HT-29 (cell line): ENCODE results near the gene MAP3K20. TPM values are rescaled to one million over a fixed set of nuclear protein-coding genes. Genes with fewer than 3 reads are reported as not detected.
"Not testable (repeated sequence)": the region's sequence is repeated elsewhere in the genome, so short reads cannot be mapped to it uniquely, and the experiment has no call there.

Experiments used
- DNase-seq: peaks from one replicate; pipeline ENCODE4 v3.0.0-alpha.2; 2015; ENCODE audit warnings: low spot score
- total RNA-seq: library from RNA; depleted of rRNA; stranded (reverse); fragments of >200 nt; shearing (Covaris generic); gene quantifications from 2 replicates; pipeline ENCODE4 v1.2.3, GENCODE V29; 2014; rRNA removed

Gene MAP3K20
- 17.4 and 18.4 TPM in 2 replicates for total RNA-seq

DNA sequence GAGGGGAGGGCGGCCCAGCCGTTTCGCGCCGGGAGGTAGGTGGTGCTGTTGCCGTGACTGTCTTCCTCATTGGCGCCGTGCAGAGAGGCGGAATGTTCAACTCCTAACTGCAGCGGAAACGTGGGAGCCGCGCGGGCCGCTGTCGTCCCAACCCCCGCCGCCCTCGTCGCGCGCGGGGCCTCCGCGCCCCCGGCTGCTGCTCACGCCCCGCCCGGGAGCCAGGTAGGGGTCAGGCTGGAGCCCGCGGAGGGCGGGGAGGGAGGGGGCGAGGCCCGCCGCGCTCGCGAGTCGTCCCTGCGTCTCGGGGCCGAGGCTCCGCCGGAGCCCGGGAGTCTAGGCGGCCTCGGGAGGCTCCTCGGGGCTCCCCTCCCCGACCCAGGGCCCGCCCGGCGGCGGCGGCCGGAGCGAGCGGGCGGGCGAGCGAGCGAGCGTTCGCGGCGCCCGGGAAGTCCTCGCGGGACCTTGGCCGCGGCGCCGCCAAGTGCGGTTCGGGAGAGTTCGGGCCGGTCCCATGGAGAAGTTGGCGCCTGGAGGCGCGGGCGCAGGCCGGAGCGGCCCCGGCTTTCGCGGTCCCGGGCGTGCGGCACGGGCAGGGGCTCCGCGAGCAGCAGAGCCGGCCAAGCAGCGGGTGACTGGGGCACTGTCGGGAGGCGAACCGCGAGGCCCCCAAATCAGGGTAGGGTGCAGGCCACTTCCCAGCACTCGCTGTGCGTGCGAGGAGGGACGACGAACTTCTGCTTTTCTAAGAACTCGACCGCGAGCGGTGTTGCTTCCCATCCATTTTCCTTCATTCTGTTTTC, at the start of gene MAP3K20:
Gene MAP3K20 (plus strand): TSS at position 66 of the 800 bp plus-strand sequence. CDS start 15,186 bp downstream, outside the sequence.
- peak; percentile 74 for DNase-seq

DNA sequence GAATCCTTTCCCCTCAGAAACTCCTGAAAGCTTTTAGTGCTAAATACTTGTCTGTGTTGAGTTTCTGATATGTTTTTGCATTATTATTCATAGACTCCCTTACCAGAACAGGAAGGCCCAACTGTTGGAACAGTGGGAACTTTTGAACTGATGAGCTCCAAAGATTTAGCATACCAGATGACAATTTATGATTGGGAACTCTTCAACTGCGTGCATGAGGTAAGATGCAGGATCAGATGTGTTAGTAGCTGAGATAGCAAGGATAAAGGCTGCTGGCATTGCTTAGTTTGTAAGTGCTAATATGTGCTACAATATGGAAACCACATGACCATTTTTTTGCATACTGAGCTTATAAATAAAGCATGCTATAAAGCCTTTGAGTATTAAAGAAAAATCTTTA, 49.2 kb upstream of the MAP3K20 start:
- no peak for DNase-seq

DNA sequence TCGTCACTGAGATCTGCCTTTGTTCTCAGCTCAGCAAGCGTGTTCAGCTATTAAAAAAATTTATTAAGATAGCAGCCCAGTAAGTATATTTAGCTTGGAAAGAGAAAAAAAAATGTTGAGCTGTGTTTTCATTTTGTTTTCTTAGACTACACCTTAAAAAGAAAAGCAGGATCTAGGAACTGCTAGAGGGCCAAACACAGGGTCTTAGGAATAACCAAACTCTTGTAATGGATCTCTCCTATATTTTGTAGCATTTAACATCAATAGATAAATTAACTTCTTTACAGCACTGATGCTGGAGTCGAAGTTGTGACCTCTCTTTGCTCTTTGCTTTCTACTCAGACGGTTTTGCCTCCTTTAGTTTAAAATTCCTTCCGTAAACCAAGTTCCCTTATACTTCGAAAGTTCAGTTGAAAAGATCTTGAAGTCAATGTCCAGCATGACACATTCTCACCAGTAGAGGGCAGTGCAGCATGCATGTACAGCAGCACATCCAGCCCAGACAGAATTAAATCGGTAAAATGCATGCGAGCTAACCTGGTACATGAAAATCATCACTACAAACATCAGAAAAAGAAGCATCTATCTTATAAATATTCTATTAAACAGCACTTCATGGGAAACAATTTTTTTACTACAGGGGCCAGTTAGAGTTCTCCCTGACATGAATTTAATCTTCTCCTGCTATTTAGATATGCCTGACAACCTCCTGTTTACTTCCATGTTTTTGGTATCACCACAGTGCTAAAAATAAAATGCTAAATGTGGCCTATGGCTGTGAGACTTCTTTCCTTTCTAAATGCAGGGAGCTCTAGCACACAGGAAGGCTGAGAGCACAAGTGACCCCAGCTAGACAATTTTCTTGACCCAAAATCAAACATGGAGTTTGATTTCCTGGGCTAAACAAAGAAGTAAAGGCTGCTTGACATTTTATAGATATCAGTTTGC, 48.2 kb upstream of the MAP3K20 start:
- peak; percentile 92 for DNase-seq

DNA sequence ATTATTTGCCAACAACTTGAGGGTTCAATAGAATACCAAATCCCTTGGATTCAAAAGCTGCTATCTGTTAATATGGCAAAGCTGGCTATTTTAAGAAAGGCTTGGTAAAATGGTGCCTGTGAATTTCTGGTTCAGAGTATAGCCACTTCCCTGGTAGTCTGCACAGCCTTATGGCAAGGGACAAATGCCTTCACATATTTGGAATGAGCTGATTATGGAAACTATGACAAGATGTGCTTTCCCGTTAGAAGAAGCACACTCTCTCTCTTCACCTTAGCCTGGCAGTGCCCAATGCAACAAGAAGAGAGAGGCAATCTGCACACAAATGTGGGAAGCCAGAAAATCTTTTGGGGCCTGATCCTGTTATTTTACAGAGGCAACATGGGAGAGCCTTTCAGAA, 47.5 kb upstream of the MAP3K20 start:
- no peak for DNase-seq

DNA sequence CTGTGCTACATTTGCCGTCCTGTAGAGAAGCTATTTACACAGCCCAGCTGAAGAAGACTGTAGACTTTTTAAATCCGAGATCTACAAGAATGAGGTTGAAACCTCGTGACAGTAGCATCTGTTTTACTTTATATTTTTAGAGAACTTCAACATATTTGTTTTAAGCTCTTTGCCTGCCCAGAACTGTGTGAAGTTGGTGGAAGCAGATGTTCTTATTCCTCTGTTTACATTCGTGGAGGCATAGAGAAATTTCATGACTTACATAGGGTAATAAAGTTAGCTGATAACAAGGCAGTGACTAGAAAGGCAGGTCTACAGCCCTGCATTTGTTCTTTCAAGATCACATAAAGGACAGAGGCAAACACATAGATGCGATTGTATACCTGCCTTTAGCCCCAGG, 47.0 kb upstream of the MAP3K20 start:
- peak; percentile 21 for DNase-seq

DNA sequence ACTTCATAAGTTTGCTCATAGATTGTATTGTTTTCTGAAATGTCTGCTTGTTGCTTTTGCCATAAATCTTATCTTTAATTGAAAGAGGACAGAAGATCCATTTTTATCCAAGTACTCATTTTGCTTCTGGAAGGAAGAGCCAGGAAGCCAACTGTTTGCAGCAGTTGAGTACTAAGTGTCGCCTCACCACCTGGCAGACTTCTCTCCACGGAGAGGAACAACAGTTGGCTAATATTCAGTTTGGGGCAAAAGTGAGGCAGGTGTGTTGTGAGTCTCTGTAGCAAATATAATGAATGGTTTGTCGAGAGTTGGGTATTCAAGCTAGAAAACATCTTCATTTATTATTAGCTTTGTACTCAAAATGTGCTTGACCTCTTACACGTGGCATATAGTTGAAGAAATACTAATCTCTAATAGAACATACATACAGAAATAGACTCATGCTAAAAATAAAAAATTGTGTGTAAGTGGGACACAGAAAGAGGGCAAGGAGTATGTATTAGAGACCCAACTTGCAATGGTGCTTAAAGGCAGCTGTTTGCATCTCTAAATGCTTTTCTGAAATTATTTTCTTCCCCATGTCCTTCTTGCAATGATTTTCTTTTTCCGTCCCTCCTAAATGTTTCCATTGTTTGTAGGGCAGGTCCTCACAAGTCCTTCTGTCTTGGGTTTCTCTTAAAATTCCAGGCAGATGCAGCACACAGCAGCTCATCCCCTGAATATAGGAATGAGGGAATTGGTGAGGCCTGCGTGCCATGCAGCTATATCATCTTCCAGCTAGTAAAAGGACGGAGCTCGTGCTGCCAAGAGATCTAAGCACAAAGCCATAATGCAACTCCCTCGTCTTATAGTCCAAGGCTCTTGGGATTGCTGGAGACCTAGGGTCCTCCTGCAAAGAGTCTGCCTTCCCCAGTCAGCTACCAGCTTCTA, 44.8 kb upstream of the MAP3K20 start:
- DNase-seq, result no peak

DNA sequence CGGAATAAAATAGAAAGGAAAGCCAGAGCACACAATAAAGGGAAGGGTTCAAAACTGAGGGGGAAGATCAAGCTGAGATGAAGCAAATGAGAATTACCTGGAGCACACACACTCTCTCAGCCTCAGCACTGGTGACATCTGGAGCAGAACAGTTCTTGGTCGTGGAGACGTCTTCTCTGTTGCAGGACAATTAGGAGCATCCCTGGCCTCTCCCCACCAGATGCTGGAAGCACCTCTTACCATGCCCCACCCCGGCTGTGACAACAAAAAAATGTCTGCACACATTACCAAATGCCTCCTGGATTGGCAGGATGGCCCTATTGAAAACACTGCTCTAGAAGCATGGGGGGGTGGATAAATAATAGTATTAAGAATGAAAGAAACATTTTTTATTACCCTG, 43.6 kb upstream of the MAP3K20 start:
- DNase-seq, result no peak

DNA sequence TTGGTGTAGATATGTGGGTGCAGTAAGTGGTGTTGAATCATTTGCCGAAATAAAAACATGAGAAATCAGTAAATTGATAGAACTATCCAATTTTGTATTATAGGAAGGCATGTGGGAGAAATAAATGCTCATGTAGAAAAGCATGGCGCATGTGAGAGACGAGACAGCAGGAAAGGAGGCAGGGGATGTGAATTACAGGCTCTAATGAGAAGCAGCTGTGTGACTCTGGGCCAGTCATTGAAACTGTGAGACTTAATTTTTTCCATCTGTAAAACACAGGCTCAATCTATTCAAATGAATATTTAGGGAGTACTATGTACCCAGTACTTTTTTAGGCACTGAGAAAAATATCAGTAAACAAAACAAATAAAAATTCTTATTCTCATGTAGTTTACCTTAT, 42.6 kb upstream of the MAP3K20 start:
- no peak for DNase-seq

DNA sequence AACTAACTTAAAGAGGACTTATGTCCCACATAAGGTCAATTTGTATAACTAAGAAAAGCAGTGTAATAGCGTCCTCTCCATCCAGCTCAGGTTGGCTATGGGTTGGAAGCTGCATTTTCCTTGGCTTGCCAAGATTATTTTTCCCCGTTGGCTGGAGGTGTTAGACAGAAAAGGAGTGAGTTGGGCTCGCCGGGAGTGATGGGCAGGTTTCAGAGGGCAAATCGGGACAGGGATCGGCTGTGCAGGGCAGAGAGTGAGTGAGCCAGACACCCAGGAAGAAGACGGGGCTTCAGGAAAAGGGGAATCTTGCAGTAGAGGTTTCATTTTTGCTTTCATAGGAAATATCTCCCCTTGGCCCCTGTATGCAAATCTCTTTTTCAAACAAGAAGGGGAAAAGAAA, 41.5 kb upstream of the MAP3K20 start:
- DNase-seq, result no peak

DNA sequence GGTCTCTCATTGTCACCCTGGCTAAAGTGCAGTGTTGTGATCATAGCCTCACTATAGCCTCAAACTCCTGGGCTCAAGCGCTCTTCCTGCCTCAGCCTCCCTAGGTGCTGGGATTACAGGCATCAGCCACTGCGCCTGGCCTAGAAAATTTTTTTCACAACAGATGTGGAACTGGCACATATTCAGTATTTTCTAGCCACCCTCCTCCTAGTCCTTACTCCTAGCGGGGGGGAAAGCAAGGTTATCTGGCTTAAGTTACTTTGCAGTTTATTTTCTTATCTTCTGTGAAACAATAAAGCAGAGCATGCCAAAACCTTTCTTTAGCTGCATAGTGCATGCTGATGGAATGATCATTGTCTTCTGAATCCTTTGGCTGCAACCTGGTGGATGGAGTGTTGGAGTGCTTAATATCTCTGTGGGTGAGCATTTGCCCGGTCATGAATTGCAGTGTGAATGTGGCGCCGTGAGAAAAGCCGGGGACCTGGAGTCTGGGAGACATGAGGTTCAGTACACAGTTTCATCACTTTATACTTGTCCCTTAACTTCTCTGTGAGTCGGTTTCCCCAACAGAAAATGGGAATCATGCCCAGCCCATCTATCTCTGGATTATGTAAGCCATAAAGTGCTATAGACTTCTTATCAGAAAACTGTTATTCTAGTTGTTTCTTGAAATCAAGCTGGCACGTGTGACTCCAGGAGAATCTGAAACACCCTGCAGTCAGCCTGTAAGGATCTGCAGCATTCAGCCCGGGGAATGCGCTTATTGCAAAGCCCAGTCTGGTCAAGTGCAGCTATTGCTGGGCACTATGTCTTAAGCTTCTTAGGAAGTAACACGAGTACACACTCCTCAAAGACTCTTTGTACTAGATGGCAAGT, 38.2 kb upstream of the MAP3K20 start:
- DNase-seq, result no peak

DNA sequence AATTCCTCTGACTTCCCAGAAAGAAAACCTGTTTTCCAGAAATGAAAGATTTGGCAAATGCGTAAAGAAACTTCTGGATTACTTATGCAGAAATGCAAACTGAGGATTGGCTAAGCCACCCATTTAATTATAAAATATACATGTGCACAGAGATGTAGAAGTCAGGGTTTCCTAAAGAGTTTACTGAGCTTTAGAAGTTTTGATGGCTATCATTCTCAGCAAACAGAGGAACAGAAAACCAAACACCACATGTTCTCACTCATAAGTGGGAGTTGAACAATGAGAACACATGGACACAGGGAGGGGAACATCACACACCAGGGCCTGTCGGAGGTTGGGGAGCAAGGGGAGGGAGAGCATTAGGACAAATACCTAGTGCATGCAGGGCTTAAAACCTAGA, 37.4 kb upstream of the MAP3K20 start:
- DNase-seq, result not testable (repeated sequence)

DNA sequence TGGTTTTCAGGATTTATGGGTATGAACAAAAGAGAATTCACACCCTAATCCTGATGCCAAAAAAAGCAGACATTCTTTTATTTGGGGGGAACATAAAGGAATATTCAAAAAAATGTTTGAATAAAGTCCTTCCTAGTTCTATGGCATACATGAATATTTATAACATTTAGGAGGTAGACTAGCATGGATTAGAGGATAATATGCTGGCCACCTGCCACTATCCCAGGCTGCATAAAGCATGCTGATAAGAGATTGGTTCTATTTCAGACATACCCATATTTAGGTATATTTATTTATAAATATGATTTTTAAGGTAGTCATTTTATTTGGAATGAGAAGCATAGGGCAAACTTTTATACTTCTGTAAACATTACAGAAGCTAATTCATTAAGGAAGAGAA, 34.9 kb upstream of the MAP3K20 start:
- DNase-seq, result no peak

DNA sequence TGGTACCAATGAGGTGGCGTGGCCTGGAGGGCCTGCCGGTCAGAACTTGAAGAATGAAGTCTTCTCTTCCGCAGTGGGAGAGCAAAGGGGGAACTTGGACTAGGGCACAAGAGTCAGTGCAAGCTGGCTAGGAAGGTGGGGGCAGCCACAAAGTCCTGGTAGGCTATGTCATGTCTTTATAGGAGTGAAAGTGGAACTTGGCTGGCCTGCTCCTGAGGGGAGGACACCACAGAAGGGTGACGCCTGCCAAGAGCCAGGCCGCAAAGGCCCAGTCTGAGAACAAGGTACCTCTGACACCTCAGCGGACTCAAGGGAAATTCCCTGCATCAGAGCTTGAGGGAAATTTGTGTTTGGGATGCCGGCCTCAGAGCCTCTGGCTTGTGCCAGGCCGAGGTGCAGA, 32.2 kb upstream of the MAP3K20 start:
- no peak for DNase-seq

DNA sequence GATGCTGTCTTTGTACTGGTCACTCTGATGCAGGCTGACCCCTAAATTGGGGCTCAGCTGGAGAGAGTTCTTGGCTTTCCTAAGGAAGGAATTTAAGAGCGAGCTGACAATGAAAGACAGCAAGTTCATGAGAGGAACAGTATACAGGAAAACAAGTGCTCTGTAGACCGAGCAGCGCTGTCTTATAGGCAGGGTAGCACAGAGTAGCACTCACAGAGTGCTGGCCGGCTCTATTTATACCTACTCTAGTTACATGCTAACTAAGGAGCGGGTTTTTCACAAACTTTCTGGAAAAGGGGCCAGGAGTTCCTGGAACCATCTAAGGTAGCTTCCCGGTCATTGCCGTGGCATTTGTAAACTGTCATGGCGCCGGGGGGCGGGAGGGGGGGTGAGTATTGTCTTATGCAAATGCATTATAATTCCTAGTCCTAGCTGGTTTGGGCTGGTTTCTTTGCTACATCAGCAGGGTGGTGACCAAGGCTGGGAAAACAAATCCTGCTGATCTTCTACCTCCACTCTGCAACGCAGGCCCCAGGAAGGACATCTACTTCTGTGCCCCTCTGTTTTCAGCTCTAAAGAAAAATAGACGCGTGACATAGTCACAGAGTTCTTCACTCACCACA, 31.6 kb upstream of the MAP3K20 start:
- no peak for DNase-seq

DNA sequence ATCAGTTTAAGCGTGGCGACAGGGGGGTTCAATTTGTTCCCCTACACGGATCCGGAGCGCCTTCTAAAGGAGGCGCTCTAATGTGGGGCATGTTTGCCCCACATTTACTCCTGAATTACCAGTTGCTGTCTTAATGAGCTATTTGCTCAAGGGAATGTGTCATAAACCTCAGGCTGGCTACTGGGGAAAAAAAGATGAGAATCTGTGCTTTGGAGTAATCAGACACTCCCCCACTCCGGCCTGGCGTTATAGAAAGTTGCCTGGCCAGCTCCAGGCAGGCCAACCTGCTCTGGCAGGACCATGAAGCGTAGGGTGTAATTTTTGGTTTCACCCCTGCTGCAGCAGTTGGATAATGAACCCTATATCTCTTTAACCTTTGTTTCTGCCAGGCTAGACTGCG, 31.0 kb upstream of the MAP3K20 start:
- DNase-seq, result no peak

DNA sequence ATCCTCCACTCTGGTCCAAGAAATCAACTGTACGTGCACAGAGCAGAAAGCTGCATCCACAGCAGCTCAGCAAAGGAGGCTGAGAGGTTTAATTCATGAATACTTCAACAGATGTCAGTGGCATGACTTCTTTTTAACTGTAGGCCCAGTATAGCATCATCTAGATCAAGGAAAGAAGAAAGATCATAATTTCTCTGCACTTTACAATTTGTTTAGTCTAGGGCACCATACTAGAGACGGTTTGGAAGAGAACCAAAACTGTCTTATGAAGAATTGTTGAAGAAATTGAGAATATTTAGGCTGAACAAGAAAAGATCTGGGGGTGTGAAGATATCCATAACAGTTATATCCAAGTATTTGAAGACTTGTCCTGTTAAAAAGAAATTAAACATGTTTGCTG, 30.5 kb upstream of the MAP3K20 start:
- no peak for DNase-seq

DNA sequence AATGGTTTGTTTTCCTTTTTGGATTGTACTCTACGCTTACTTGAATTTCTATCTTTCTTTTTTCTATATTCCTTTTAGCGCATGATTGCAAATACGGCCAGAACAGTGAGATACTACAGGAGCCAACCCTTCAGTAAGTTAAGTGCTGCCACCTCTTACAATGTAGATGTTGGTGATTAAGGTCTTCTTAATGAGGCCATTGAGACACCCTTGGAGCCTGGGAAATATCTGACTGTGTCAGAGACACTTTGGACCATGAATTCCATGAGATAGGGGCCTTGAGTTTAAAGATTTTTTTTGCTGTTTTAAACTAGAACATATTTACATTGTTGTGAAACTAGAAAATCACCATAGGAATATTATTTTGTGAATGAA, 27.1 kb upstream of the MAP3K20 start:
- DNase-seq, result no peak

DNA sequence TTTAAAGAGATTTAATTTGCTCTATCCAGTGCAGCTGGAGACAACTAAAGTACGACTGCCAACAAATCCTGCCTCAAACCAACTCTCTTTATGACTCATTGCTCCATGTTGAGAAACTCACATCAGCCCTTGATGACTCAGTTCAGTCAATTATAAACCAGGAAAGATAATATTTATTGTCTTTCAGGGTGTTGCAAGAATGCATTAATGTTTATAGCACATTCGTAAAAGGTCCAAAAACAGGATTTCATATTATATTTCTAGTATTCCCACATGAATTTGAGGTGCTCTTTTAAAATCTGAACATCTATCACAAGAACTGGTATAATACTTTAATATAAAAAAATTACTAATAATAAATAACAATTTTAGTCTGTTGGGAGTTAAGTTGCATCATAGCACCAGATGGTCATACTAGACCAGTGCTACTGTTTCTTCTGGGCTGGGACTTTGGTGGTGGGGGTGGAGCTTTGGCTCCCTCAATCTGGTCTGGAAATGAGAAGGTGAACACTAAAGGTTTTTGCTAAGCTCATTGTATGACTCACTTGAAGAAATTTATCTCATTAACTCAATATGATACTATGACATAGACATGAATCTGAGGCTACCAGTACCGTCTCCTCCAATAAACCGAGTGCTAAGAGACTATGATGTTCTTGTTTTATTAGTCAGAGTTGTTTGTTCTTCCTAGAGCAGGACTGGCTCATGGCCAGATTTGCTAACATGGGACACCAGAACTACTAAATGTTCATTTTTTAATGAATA, 26.6 kb upstream of the MAP3K20 start:
- peak; percentile 92 for DNase-seq

DNA sequence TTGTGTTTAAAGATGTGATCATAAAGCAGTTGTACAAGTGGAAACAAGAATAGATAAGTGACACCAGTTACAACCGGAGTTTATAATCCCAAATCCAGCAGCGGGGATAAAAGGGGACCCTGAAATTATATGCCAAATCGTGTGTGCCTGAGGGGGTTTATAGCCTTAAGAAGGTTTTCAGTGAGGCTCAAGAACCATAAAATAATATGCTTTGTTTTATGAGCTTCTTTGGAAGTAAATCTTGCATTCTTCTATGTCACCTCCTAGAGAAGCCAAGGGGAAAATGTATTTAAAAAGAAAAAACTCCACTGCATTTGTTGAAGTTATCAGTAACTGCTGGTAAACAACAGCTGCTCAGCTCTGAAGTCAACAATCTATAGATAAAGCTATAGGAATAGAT, 25.8 kb upstream of the MAP3K20 start:
- peak; percentile 32 for DNase-seq
